HepG2 (cell line): ENCODE data around the gene UNC5B. TPM values are rescaled to one million over a fixed set of nuclear protein-coding genes. Genes with fewer than 3 reads are reported as not detected.

Experiments
- ATAC-seq: fragments of 200-7000 bp; cut with Tn5 transposase; 3 replicates; pipeline ENCODE4 v1.9.1; 2020; ENCODE audit warnings: mild to moderate bottlenecking, moderate library complexity
- BruUV-seq: library from RNA; stranded (reverse); fragments of 400-500 nt; replicated peaks from 2 replicates; lab custom pipeline; 2021; lab: Mats Ljungman, UMichigan
- CTCF ChIA-PET: fragments of 300-600 bp; formaldehyde crosslinking; extraction: SDS; loops from one replicate; lab custom pipeline; 2021; ENCODE audit warnings: low total read pairs, inconsistent platforms, low intra/inter-chr PET ratio; lab: Yijun Ruan, JAX
- POLR2A ChIA-PET: fragments of 350-600 bp; sonication (Branson Sonifier 250); formaldehyde crosslinking; loops from one replicate; lab custom pipeline; 2020; ENCODE audit warnings: antibody characterized with exemption, inconsistent platforms; lab: Yijun Ruan, JAX
- DNase-seq: peaks from one replicate; pipeline ENCODE4 v3.0.0-alpha.2; 2015; ENCODE audit warnings: low spot score
- FAIRE-seq: peaks from 3 replicates; lab custom pipeline; 2011; peaks lifted over from hg19 to GRCh38; lab: Jason Lieb, UNC
- H2AFZ ChIP-seq: one replicate; pipeline ENCODE4 v1.6.1; 2011; ENCODE audit warnings: low read length, inconsistent platforms
- H3K27ac ChIP-seq: fragments of 300-600 bp; 3 replicates; pipeline ENCODE4 v1.8.0; 2011; ENCODE audit warnings: mixed run types, mild to moderate bottlenecking, mixed read lengths, low read length, inconsistent platforms; ENCODE audit not compliant: insufficient read depth; ENCODE audit errors: extremely low read length
- H3K27me3 ChIP-seq, 2 experiments: fragments of 200-600 bp in 1 of 2; 2 replicates in 1 of 2; 3 replicates in 1 of 2; pipeline versions ENCODE4 v1.6.0 to v1.8.0; 2011; ENCODE audit warnings: low read length in 2 of 2, mild to moderate bottlenecking in 2 of 2, moderate library complexity in 2 of 2, inconsistent platforms in 1 of 2; ENCODE audit not compliant: insufficient read depth in 2 of 2, control insufficient read depth in 1 of 2
- H3K36me3 ChIP-seq, 2 experiments: fragments of 200-600 bp in 1 of 2; replicated peaks in 1 of 2; 2 replicates in 1 of 2; 3 replicates in 1 of 2; pipeline versions ENCODE4 v1.5.1 to v1.8.0; 2011; ENCODE audit warnings: low read length in 2 of 2, inconsistent platforms in 1 of 2; ENCODE audit not compliant: insufficient read depth in 2 of 2, control insufficient read depth in 1 of 2
- H3K4me1 ChIP-seq: 2 replicates; pipeline ENCODE4 v1.5.1; 2012; ENCODE audit warnings: low read length, inconsistent platforms; ENCODE audit not compliant: insufficient read depth
- H3K4me2 ChIP-seq: 2 replicates; pipeline ENCODE4 v1.6.0; 2011; ENCODE audit warnings: low read depth, low read length, inconsistent platforms
- H3K4me3 ChIP-seq, 3 experiments: fragments of 200-600 bp in 1 of 3; sonication (generic), shearing (Covaris generic) in 1 of 3; replicated peaks in 1 of 3; 2 replicates each; pipeline ENCODE4 v1.5.1; 2011 to 2016; ENCODE audit warnings: low read length in 3 of 3, inconsistent platforms in 2 of 3, low read depth in 2 of 3, mild to moderate bottlenecking in 2 of 3, control low read depth in 1 of 3, mixed read lengths in 1 of 3; ENCODE audit not compliant: insufficient read depth in 1 of 3
- H3K79me2 ChIP-seq: one replicate; pipeline ENCODE4 v1.6.1; 2011; ENCODE audit warnings: low read length, inconsistent platforms; ENCODE audit not compliant: insufficient read depth
- H3K9ac ChIP-seq: 2 replicates; pipeline ENCODE4 v1.6.0; 2011; ENCODE audit warnings: mild to moderate bottlenecking, low read depth, low read length, inconsistent platforms; ENCODE audit not compliant: insufficient read depth
- H3K9me3 ChIP-seq: 2 replicates; pipeline ENCODE4 v1.5.1; 2012; ENCODE audit warnings: mild to moderate bottlenecking, low read length
- H4K20me1 ChIP-seq: 2 replicates; pipeline ENCODE4 v1.6.0; 2011; ENCODE audit warnings: inconsistent platforms, mild to moderate bottlenecking, low read length, moderate library complexity; ENCODE audit not compliant: insufficient read depth
- ATAD3A ChIP-seq: sonication (generic); formaldehyde crosslinking; IDR thresholded peaks from 2 replicates; pipeline ENCODE4 v1.4.0; 2020; ENCODE audit warnings: missing genetic modification reagents
- CBFB ChIP-seq: sonication (generic); formaldehyde crosslinking; IDR thresholded peaks from 2 replicates; pipeline ENCODE4 v1.4.0; 2020; ENCODE audit warnings: missing genetic modification reagents
- CEBPZ ChIP-seq: IDR thresholded peaks from 2 replicates; pipeline ENCODE4 v1.6.1; 2012; ENCODE audit warnings: low read length, improper control_type of control experiment
- E2F1 ChIP-seq: sonication (generic); formaldehyde crosslinking; IDR thresholded peaks from 2 replicates; pipeline ENCODE4 v1.5.0; 2020; ENCODE audit warnings: missing genetic modification reagents
- FOXP1 ChIP-seq, 2 experiments: fragments of 450-650 bp in 1 of 2; IDR thresholded peaks; 2 replicates each; pipeline ENCODE4 v1.6.1; 2017 to 2018; ENCODE audit warnings: antibody characterized with exemption in 1 of 2
- RAD51 ChIP-seq: fragments of 450-650 bp; IDR thresholded peaks from 2 replicates; pipeline ENCODE4 v1.6.1; 2016; ENCODE audit warnings: borderline replicate concordance
- REXO4 ChIP-seq: sonication (generic); formaldehyde crosslinking; IDR thresholded peaks from 2 replicates; pipeline ENCODE4 v1.8.0; 2022; ENCODE audit warnings: missing genetic modification reagents, mild to moderate bottlenecking, borderline replicate concordance
- ZGPAT ChIP-seq: IDR thresholded peaks from 2 replicates; pipeline ENCODE4 v1.6.1; 2016; ENCODE audit warnings: mild to moderate bottlenecking
- ZNF207 ChIP-seq: fragments of 450-650 bp; IDR thresholded peaks from 2 replicates; pipeline ENCODE4 v1.6.1; 2016; ENCODE audit warnings: antibody characterized with exemption, borderline replicate concordance
- ZNF510 ChIP-seq: sonication (generic); formaldehyde crosslinking; IDR thresholded peaks from 2 replicates; pipeline ENCODE4 v1.4.0; 2020; ENCODE audit warnings: low read depth, mild to moderate bottlenecking, missing genetic modification reagents
- WGBS: methylation state at CpG from one replicate; pipeline ENCODE4 v1.1.6; 2017; ENCODE audit warnings: low lambda C conversion rate; 5-methylcytosine and 5-hydroxymethylcytosine counted together
- in situ Hi-C: cut with HindIII; loops from 2 replicates; pipeline ENCODE4 v1.10.0; 2017; ENCODE audit warnings: low pct_unique_long_range_greater_than_20kb; ENCODE audit not compliant: extremely low pct_ligation_motif_present
- intact Hi-C: fragments of 100-400 bp; cut with micrococcal nuclease; formaldehyde crosslinking; loops from one replicate; pipeline ENCODE4 v1.10.0; 2022; ENCODE audit not compliant: unreplicated experiment
- polyA plus RNA-seq, 8 experiments: library from polyadenylated mRNA; depleted of rRNA in 3 of 8; stranded (reverse) in 7 of 8; unstranded in 1 of 8; fragments of >200 nt; fragmentation: Illumina TruSeq in 4 of 8; extraction: Trizol in 4 of 8; gene quantifications; 2 replicates each; pipeline versions ENCODE4 v1.2.1 to v1.2.3, GENCODE V29; 2011 to 2016; ENCODE audit warnings: low read depth in 4 of 8, missing spikeins in 1 of 8, mixed read lengths in 1 of 8; ENCODE audit not compliant: insufficient read depth in 1 of 8
- total RNA-seq, 5 experiments: library from RNA; depleted of rRNA; stranded (reverse); fragments of >200 nt; fragmentation: Illumina TruSeq; extraction: Trizol; gene quantifications; 2 replicates each; pipeline ENCODE4 v1.2.3, GENCODE V29; 2016; ENCODE audit warnings: low read depth in 1 of 5
- TF ChIP-seq, protein P1 (sequence below): sonication (generic); formaldehyde crosslinking; IDR thresholded peaks from 2 replicates; pipeline ENCODE4 v1.4.0; 2020; ENCODE audit warnings: missing genetic modification reagents, mild to moderate bottlenecking, borderline replicate concordance

Gene UNC5B
- total and polyA plus RNA-seq, 2 of the 13 experiments (the other 11 are each of a cell fraction or from before 2014, with no cell fraction given), result 0.07 TPM

DNA sequence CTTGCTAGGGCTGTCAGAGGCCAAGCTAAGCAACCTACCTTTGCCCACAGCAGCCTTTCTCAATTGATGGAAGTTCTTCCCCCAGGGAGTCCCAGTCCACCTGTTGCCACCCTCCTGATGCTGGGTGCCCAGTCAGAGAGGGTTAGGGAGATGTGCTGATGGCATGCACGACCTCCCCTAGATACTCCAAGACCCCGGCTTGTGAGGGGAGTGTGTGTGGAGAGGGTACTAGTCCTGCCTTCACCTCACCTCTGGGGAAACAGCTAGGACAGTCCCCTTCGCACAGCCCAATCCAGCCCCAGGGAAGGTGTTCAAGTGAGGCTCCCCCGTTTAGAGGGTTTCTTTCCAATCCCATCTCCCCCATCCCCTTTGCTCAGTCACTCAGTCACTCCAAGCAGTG is 1.3 kb upstream of the UNC5B start (continued):
- TF ChIP-seq, protein P1, sequence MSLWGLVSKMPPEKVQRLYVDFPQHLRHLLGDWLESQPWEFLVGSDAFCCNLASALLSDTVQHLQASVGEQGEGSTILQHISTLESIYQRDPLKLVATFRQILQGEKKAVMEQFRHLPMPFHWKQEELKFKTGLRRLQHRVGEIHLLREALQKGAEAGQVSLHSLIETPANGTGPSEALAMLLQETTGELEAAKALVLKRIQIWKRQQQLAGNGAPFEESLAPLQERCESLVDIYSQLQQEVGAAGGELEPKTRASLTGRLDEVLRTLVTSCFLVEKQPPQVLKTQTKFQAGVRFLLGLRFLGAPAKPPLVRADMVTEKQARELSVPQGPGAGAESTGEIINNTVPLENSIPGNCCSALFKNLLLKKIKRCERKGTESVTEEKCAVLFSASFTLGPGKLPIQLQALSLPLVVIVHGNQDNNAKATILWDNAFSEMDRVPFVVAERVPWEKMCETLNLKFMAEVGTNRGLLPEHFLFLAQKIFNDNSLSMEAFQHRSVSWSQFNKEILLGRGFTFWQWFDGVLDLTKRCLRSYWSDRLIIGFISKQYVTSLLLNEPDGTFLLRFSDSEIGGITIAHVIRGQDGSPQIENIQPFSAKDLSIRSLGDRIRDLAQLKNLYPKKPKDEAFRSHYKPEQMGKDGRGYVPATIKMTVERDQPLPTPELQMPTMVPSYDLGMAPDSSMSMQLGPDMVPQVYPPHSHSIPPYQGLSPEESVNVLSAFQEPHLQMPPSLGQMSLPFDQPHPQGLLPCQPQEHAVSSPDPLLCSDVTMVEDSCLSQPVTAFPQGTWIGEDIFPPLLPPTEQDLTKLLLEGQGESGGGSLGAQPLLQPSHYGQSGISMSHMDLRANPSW (CRISPR knock-in tag), result no peak
- TF ChIP-seq E2F1 (CRISPR knock-in tag) (no peak), CBFB (no peak), REXO4 (CRISPR knock-in tag) (no peak), ATAD3A (CRISPR knock-in tag) (no peak), ZNF207 (no peak), ZGPAT (CRISPR knock-in tag) (no peak)

- 0 out of 2 replicates have a peak, but pooled peaks cover 3% of the 10 kb centered on the region for H4K20me1 ChIP-seq
- no peak overlapping the region for H3K27ac ChIP-seq
- 36% methylated on average over 7 of the region's 7 CpGs for WGBS
- no TSS peak for BruUV-seq
- H3K9me3 ChIP-seq, result no peaks in the 10 kb centered on the region
- no peak for ATAC-seq
- peak; percentile 35 for DNase-seq
- H2AFZ ChIP-seq, result no peak overlapping the region
- in situ Hi-C loops (no loop called here), intact Hi-C loops (loop anchor here (10.0 kb wide), 1 partner anchor 287 kb away; no protein-coding TSS in a partner anchor)
- peak overlapping the region; percentile 23 to 55 (median 47); a peak in 5 of 6 replicates for H3K4me3 ChIP-seq
- peaks cover 16 to 72% of the 10 kb centered on the region in 2 experiments for H3K27me3 ChIP-seq
- peak overlapping the region; percentile 72 for H3K4me2 ChIP-seq
- ChIA-PET POLR2A (no interaction called here), CTCF (no interaction called here)
- FAIRE-seq, result no peak
- H3K4me1 ChIP-seq, result peaks cover 29% of the 10 kb centered on the region
- H3K36me3 ChIP-seq, result no peaks in the 10 kb centered on the region
- no peak overlapping the region for H3K9ac ChIP-seq
- H3K79me2 ChIP-seq, result no peaks in the 10 kb centered on the region
- TF ChIP-seq RAD51 (no peak), ZNF510 (CRISPR knock-in tag) (no peak), FOXP1 (IDR thresholded peaks at IDR 0.05) (no peak), FOXP1 (CRISPR knock-in tag; IDR thresholded peaks at IDR 0.05) (0 out of 2 replicates have a peak, but pooled peaks have one; percentile 10), CEBPZ (no peak)
Observed at GRCh38 chr10:71211775-71212317, 524 bp upstream of the UNC5B start.
